Measurements from ENCODE around the gene RALY. TPM values are rescaled to one million over a fixed set of nuclear protein-coding genes. Genes with fewer than 3 reads are reported as not detected.

Gene RALY
- total and polyA plus RNA-seq, 2 experiments from 2014 or later = 122 to 240 TPM

GRCh38 chr20:34013554-34013953, 19.8 kb downstream of the RALY start:
- DNase-seq (ENCODE audit: low spot score) = no peak
- no peaks in the 10 kb centered on the region for H3K36me3 ChIP-seq (replicated peaks; ENCODE audit: insufficient read depth, low read depth)
- H3K4me1 ChIP-seq (ENCODE audit: insufficient read depth) = peaks cover 13% of the 10 kb centered on the region
- no peak overlapping the region for H3K4me3 ChIP-seq
- no peak overlapping the region for H3K27ac ChIP-seq
- H3K9me3 ChIP-seq (ENCODE audit: low read depth) = no peaks in the 10 kb centered on the region
- no peak overlapping the region for H3K4me2 ChIP-seq
- H4K20me1 ChIP-seq (ENCODE audit: insufficient read depth, poor library complexity, severe bottlenecking) = peaks cover 100% of the 10 kb centered on the region
- H3K79me2 ChIP-seq = peaks cover 100% of the 10 kb centered on the region
- WGBS (ENCODE audit: low lambda C conversion rate, missing lambda C conversion rate) = 91% methylated on average over 2 of the region's 2 CpGs
- no peaks in the 10 kb centered on the region for H3K27me3 ChIP-seq
- TF ChIP-seq EZH2phosphoT487 (IDR thresholded peaks at IDR 0.05; ENCODE audit: low read depth, severe bottlenecking, unreplicated experiment) = no peak
- no peak for TF ChIP-seq EZH2 (IDR thresholded peaks at IDR 0.05; ENCODE audit: borderline replicate concordance)
- no peak for TF ChIP-seq CTCF (IDR thresholded peaks at IDR 0.05; ENCODE audit: poor library complexity)
- no peak overlapping the region for H2AFZ ChIP-seq
- H3K9me2 ChIP-seq (replicated peaks; ENCODE audit: insufficient read depth) = no peaks in the 10 kb centered on the region

DNA sequence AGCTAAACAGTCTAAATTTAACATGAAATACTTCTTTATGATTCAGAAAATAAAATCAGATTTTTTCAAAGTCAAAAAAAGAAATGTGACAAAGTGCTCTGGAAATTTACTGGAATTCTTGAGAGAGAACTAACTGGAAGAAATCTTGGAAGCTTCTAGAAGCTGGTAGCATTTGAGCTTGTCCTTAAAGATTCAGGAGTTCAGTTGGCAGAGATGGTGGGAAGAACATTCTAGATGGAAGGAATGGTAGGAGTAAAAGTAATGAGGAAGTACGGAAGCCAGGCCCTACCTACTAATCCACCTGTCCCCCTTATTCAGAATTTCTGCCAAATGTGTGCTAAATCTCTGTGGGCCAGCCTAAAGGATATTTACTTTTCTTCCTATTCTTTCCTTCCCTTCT, 21.2 kb downstream of the RALY start:
- H3K4me2 ChIP-seq = no peak overlapping the region
- H4K20me1 ChIP-seq (ENCODE audit: insufficient read depth, poor library complexity, severe bottlenecking) = peaks cover 96% of the 10 kb centered on the region
- DNase-seq (ENCODE audit: low spot score) = no peak
- H3K9me3 ChIP-seq (ENCODE audit: low read depth) = no peaks in the 10 kb centered on the region
- TF ChIP-seq EZH2phosphoT487 (IDR thresholded peaks at IDR 0.05; ENCODE audit: low read depth, severe bottlenecking, unreplicated experiment) = no peak
- no peak for TF ChIP-seq CTCF (IDR thresholded peaks at IDR 0.05; ENCODE audit: poor library complexity)
- no peak for TF ChIP-seq EZH2 (IDR thresholded peaks at IDR 0.05; ENCODE audit: borderline replicate concordance)
- no peaks in the 10 kb centered on the region for H3K27me3 ChIP-seq
- H3K36me3 ChIP-seq (replicated peaks; ENCODE audit: insufficient read depth, low read depth) = no peaks in the 10 kb centered on the region
- no peak overlapping the region for H3K27ac ChIP-seq
- H3K4me1 ChIP-seq (ENCODE audit: insufficient read depth) = peaks cover 13% of the 10 kb centered on the region
- H2AFZ ChIP-seq = no peak overlapping the region
- peaks cover 97% of the 10 kb centered on the region for H3K79me2 ChIP-seq
- 84% methylated on average over 1 of the region's 1 CpG for WGBS (ENCODE audit: low lambda C conversion rate, missing lambda C conversion rate)
- H3K9me2 ChIP-seq (replicated peaks; ENCODE audit: insufficient read depth) = no peaks in the 10 kb centered on the region
- no peak overlapping the region for H3K4me3 ChIP-seq

- no peak for TF ChIP-seq EZH2phosphoT487 (IDR thresholded peaks at IDR 0.05; ENCODE audit: low read depth, severe bottlenecking, unreplicated experiment)
- no peak for TF ChIP-seq EZH2 (IDR thresholded peaks at IDR 0.05; ENCODE audit: borderline replicate concordance)
- no peak for TF ChIP-seq CTCF (IDR thresholded peaks at IDR 0.05; ENCODE audit: poor library complexity)
- peaks cover 13% of the 10 kb centered on the region for H3K4me1 ChIP-seq (ENCODE audit: insufficient read depth)
- H3K4me2 ChIP-seq = no peak overlapping the region
- H2AFZ ChIP-seq = no peak overlapping the region
- H3K4me3 ChIP-seq = no peak overlapping the region
- no peak for DNase-seq (ENCODE audit: low spot score)
- no peaks in the 10 kb centered on the region for H3K27me3 ChIP-seq
- H3K79me2 ChIP-seq = peaks cover 97% of the 10 kb centered on the region
- no peaks in the 10 kb centered on the region for H3K36me3 ChIP-seq (replicated peaks; ENCODE audit: insufficient read depth, low read depth)
- no peak overlapping the region for H3K27ac ChIP-seq
- H3K9me2 ChIP-seq (replicated peaks; ENCODE audit: insufficient read depth) = no peaks in the 10 kb centered on the region
- H3K9me3 ChIP-seq (ENCODE audit: low read depth) = no peaks in the 10 kb centered on the region
- H4K20me1 ChIP-seq (ENCODE audit: insufficient read depth, poor library complexity, severe bottlenecking) = peaks cover 96% of the 10 kb centered on the region
- WGBS (ENCODE audit: low lambda C conversion rate, missing lambda C conversion rate) = 94% methylated on average over 6 of the region's 6 CpGs
These were observed 22.0 kb downstream of the RALY start for GRCh38 chr20:34015401-34016335.

All from hepatocyte (in vitro differentiated cells).